HTR-8/SVneo (cell line): ENCODE results near the gene GALNT18.

Source experiments
- DNase-seq: peaks from one replicate; pipeline ENCODE4 v3.0.0; 2011; ENCODE audit warnings: low spot score, mixed read lengths; ENCODE audit not compliant: insufficient read length
- FAIRE-seq: peaks from 2 replicates; lab custom pipeline; 2011; peaks lifted over from hg19 to GRCh38; lab: Jason Lieb, UNC

Gene GALNT18

GRCh38 chr11:11589437-11589836, 32.4 kb downstream of the GALNT18 start:
- DNase-seq (no peak), FAIRE-seq (no peak)

GRCh38 chr11:11588891-11589290, 32.9 kb downstream of the GALNT18 start:
- no peak for FAIRE-seq
- DNase-seq: no peak

GRCh38 chr11:11588243-11588642, 33.6 kb downstream of the GALNT18 start:
- DNase-seq (no peak), FAIRE-seq (no peak)

GRCh38 chr11:11587122-11587521, 34.7 kb downstream of the GALNT18 start:
- no peak for FAIRE-seq

GRCh38 chr11:11586465-11586864, 35.3 kb downstream of the GALNT18 start:
- FAIRE-seq (no peak), DNase-seq (no peak)

More at GRCh38 chr11:11587122-11587521, 34.7 kb downstream of the GALNT18 start:
- DNase-seq: no peak

- no peak for DNase-seq
Observed at GRCh38 chr11:11584937-11585336, 36.9 kb downstream of the GALNT18 start.

GRCh38 chr11:11584530-11584810, 37.3 kb downstream of the GALNT18 start:
- peak; percentile 54 for FAIRE-seq
- peak; percentile 74 for DNase-seq

More at GRCh38 chr11:11584937-11585336, 36.9 kb downstream of the GALNT18 start:
- FAIRE-seq: no peak

- FAIRE-seq (no peak), DNase-seq (no peak)
Observed at GRCh38 chr11:11583801-11584529, 37.8 kb downstream of the GALNT18 start.

GRCh38 chr11:11582011-11582701, 39.6 kb downstream of the GALNT18 start:
- no peak for FAIRE-seq
- DNase-seq: no peak

- no peak for DNase-seq
- FAIRE-seq: no peak
Observed at GRCh38 chr11:11581481-11581880, 40.3 kb downstream of the GALNT18 start.

GRCh38 chr11:11580841-11581411, 40.9 kb downstream of the GALNT18 start:
- DNase-seq (no peak), FAIRE-seq (peak; percentile 9)

GRCh38 chr11:11580012-11580411, 41.8 kb downstream of the GALNT18 start:
- no peak for FAIRE-seq
- no peak for DNase-seq

GRCh38 chr11:11579012-11579988, 42.5 kb downstream of the GALNT18 start:
- FAIRE-seq (no peak), DNase-seq (no peak)

GRCh38 chr11:11577932-11578911, 43.6 kb downstream of the GALNT18 start:
- FAIRE-seq: no peak
- no peak for DNase-seq

- DNase-seq: no peak
- FAIRE-seq: no peak
Observed at GRCh38 chr11:11577251-11577855, 44.5 kb downstream of the GALNT18 start.

- DNase-seq: no peak
- FAIRE-seq: no peak
Observed at GRCh38 chr11:11574373-11575287, 47.2 kb downstream of the GALNT18 start.

GRCh38 chr11:11572386-11572785, 49.4 kb downstream of the GALNT18 start:
- DNase-seq (no peak), FAIRE-seq (no peak)

GRCh38 chr11:11571893-11572292, 49.9 kb downstream of the GALNT18 start:
- DNase-seq: no peak
- no peak for FAIRE-seq
